HepG2 (cell line): ENCODE data around the gene PSMA4. TPM values are rescaled to one million over a fixed set of nuclear protein-coding genes. Genes with fewer than 3 reads are reported as not detected.
A peak's percentile ranks its signal among the peaks of the same experiment; 100 is the strongest.

Experiments used
- CBX5 ChIP-seq: sonication (generic); formaldehyde crosslinking; IDR thresholded peaks from 2 replicates; pipeline ENCODE4 v1.4.0; 2020; ENCODE audit warnings: missing genetic modification reagents, borderline replicate concordance
- CC2D1A ChIP-seq: sonication (generic); formaldehyde crosslinking; IDR thresholded peaks from 2 replicates; pipeline ENCODE4 v1.8.1; 2023; ENCODE audit warnings: mild to moderate bottlenecking, missing genetic modification reagents
- CEBPG ChIP-seq: IDR thresholded peaks from 2 replicates; pipeline ENCODE4 v1.6.1; 2016
- GATA4 ChIP-seq: sonication (generic); IDR thresholded peaks from 2 replicates; pipeline ENCODE4 v1.6.1; 2016; ENCODE audit warnings: antibody characterized with exemption, low read depth, borderline replicate concordance
- GATAD1 ChIP-seq: IDR thresholded peaks from 2 replicates; pipeline ENCODE4 v1.6.1; 2016; ENCODE audit warnings: missing genetic modification reagents, missing compliant biosample characterization
- HNRNPL ChIP-seq: fragments of 200-400 bp; formaldehyde crosslinking; IDR thresholded peaks from 2 replicates; pipeline ENCODE4 v1.6.1; 2017; ENCODE audit warnings: mild to moderate bottlenecking, low read depth, low read length
- HOMEZ ChIP-seq: IDR thresholded peaks from 2 replicates; pipeline ENCODE4 v1.6.1; 2016; ENCODE audit warnings: low read depth
- IRF2 ChIP-seq: IDR thresholded peaks from 2 replicates; pipeline ENCODE4 v1.6.1; 2018; ENCODE audit warnings: missing genetic modification reagents, missing compliant biosample characterization
- KDM2A ChIP-seq: sonication (generic); formaldehyde crosslinking; IDR thresholded peaks from 2 replicates; pipeline ENCODE4 v1.4.0; 2020; ENCODE audit warnings: low read depth, missing genetic modification reagents, borderline replicate concordance
- KLF11 ChIP-seq: IDR thresholded peaks from 2 replicates; pipeline ENCODE4 v1.6.1; 2016; ENCODE audit warnings: missing compliant biosample characterization
- KLF12 ChIP-seq: sonication (generic); formaldehyde crosslinking; IDR thresholded peaks from 2 replicates; pipeline ENCODE4 v1.4.0; 2020; ENCODE audit warnings: missing genetic modification reagents, borderline replicate concordance
- NFRKB ChIP-seq: fragments of 450-650 bp; IDR thresholded peaks from 2 replicates; pipeline ENCODE4 v1.6.1; 2017
- PATZ1 ChIP-seq: sonication (generic); formaldehyde crosslinking; IDR thresholded peaks from 2 replicates; pipeline ENCODE4 v1.4.0; 2020; ENCODE audit warnings: missing genetic modification reagents
- PCBP1 ChIP-seq: fragments of 200-400 bp; formaldehyde crosslinking; IDR thresholded peaks from 2 replicates; pipeline ENCODE4 v1.6.1; 2017; ENCODE audit warnings: mild to moderate bottlenecking, low read depth, low read length, borderline replicate concordance
- REXO4 ChIP-seq: sonication (generic); formaldehyde crosslinking; IDR thresholded peaks from 2 replicates; pipeline ENCODE4 v1.8.0; 2022; ENCODE audit warnings: missing genetic modification reagents, mild to moderate bottlenecking, borderline replicate concordance
- SMARCC2 ChIP-seq: fragments of 450-650 bp; IDR thresholded peaks from 2 replicates; pipeline ENCODE4 v1.6.1; 2017; ENCODE audit warnings: antibody characterized with exemption, mild to moderate bottlenecking
- SRY ChIP-seq: sonication (generic); formaldehyde crosslinking; IDR thresholded peaks from 2 replicates; pipeline ENCODE4 v1.8.0; 2022; ENCODE audit warnings: mild to moderate bottlenecking, missing genetic modification reagents
- TBX3 ChIP-seq: fragments of 450-650 bp; IDR thresholded peaks from 2 replicates; pipeline ENCODE4 v1.6.1; 2017; ENCODE audit warnings: antibody characterized with exemption, mild to moderate bottlenecking, inconsistent platforms, borderline replicate concordance
- ZNF543 ChIP-seq: sonication (generic); formaldehyde crosslinking; IDR thresholded peaks from 2 replicates; pipeline ENCODE4 v1.4.0; 2020; ENCODE audit warnings: mild to moderate bottlenecking, missing genetic modification reagents
- ZNF691 ChIP-seq: sonication (generic); formaldehyde crosslinking; IDR thresholded peaks from 2 replicates; pipeline ENCODE4 v1.4.0; 2020; ENCODE audit warnings: missing genetic modification reagents, low read depth, mild to moderate bottlenecking, borderline replicate concordance
- ZNF737 ChIP-seq: sonication (generic); formaldehyde crosslinking; IDR thresholded peaks from 2 replicates; pipeline ENCODE4 v1.5.0; 2020; ENCODE audit warnings: missing genetic modification reagents, mild to moderate bottlenecking, borderline replicate concordance
- ZNF773 ChIP-seq: sonication (generic); formaldehyde crosslinking; IDR thresholded peaks from 2 replicates; pipeline ENCODE4 v1.4.0; 2020; ENCODE audit warnings: missing genetic modification reagents, borderline replicate concordance
- polyA plus RNA-seq, 8 experiments: library from polyadenylated mRNA; depleted of rRNA in 3 of 8; stranded (reverse) in 7 of 8; unstranded in 1 of 8; fragments of >200 nt; fragmentation: Illumina TruSeq in 4 of 8; extraction: Trizol in 4 of 8; gene quantifications; 2 replicates each; pipeline versions ENCODE4 v1.2.1 to v1.2.3, GENCODE V29; 2011 to 2016; ENCODE audit warnings: low read depth in 4 of 8, missing spikeins in 1 of 8, mixed read lengths in 1 of 8; ENCODE audit not compliant: insufficient read depth in 1 of 8
- total RNA-seq, 5 experiments: library from RNA; depleted of rRNA; stranded (reverse); fragments of >200 nt; fragmentation: Illumina TruSeq; extraction: Trizol; gene quantifications; 2 replicates each; pipeline ENCODE4 v1.2.3, GENCODE V29; 2016; ENCODE audit warnings: low read depth in 1 of 5
- TF ChIP-seq, protein P1 (sequence below): sonication (generic); formaldehyde crosslinking; IDR thresholded peaks from 2 replicates; pipeline ENCODE4 v1.5.1; 2020; ENCODE audit warnings: missing genetic modification reagents, mild to moderate bottlenecking, borderline replicate concordance
- TF ChIP-seq, protein P2 (sequence below): sonication (generic); formaldehyde crosslinking; IDR thresholded peaks from 2 replicates; pipeline ENCODE4 v1.4.0; 2020; ENCODE audit warnings: missing genetic modification reagents

The PSMA4 gene
- total and polyA plus RNA-seq, 2 of the 13 experiments (the other 11 are each of a cell fraction or from before 2014, with no cell fraction given), result 202 to 404 TPM

DNA sequence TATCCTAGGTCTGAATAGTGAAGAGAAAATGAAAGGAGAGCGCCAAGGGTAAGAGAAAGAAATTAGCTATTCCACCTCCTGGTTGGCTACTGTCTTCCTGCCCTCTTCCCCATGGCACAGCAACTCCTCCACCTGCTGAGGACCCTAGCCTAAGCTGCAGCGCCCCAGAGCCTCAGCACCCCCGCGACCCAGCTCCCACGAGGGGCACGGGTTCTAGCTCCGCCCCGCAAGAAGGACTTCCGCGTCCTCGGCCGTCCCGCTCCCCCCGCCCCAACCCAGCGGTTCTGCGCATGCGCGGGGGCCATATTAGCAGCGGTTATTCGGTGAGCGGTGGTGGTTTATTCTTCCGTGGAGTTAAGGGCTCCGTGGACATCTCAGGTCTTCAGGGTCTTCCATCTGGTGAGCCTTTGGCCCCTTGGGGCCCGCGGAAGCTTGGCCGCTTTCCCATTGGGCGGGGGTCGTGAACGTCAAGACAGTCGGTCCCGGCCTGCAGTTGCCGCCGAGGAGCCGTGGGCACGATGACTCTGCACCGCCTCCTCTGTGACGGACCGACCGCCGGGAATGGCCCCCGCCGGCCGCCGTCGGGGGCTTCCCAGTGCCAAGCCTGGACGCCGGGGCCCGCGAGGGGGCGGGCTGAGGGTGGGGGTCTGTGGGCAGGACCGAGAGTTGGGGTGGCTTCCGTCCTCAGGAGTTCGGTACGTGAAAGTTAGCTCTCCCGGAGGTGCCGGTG is at the start of gene PSMA4 (continued):
- TF ChIP-seq KDM2A (peak; percentile 89; the same call in 1 of the 2 replicates), CBX5 (CRISPR knock-in tag) (no peak), ZNF737 (no peak), ZNF543 (CRISPR knock-in tag) (0 out of 2 replicates have a peak, but pooled peaks have one; percentile 8), IRF2 (CRISPR knock-in tag) (no peak), HOMEZ (no peak), GATA4 (peak; percentile 28; the same call in 1 of the 2 replicates), KLF11 (no peak), PATZ1 (CRISPR knock-in tag) (peak; percentile 84), GATAD1 (CRISPR knock-in tag) (peak; percentile 76), SRY (no peak), TBX3 (no peak), REXO4 (no peak), ZNF691 (no peak; the same call in 1 of the 2 replicates), KLF12 (CRISPR knock-in tag) (no peak), NFRKB (no peak), CC2D1A (CRISPR knock-in tag) (no peak; the same call in 1 of the 2 replicates), HNRNPL (peak; percentile 68; the same call in 1 of the 2 replicates), PCBP1 (no peak), SMARCC2 (no peak), CEBPG (no peak), ZNF773 (CRISPR knock-in tag) (no peak)
- TF ChIP-seq, protein P1, sequence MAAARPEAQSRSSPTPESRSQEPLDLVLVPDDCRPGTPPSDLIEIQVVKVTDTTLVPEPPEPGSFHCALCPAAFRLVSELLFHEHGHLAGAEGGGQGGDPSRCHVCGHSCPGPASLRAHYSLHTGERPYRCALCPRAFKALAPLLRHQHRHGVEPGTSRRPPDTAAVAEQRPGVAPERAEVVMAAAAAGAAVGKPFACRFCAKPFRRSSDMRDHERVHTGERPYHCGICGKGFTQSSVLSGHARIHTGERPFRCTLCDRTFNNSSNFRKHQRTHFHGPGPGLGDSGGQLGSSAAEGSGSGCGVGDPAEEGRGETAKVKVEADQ (CRISPR knock-in tag), result no peak
- TF ChIP-seq, protein P2, sequence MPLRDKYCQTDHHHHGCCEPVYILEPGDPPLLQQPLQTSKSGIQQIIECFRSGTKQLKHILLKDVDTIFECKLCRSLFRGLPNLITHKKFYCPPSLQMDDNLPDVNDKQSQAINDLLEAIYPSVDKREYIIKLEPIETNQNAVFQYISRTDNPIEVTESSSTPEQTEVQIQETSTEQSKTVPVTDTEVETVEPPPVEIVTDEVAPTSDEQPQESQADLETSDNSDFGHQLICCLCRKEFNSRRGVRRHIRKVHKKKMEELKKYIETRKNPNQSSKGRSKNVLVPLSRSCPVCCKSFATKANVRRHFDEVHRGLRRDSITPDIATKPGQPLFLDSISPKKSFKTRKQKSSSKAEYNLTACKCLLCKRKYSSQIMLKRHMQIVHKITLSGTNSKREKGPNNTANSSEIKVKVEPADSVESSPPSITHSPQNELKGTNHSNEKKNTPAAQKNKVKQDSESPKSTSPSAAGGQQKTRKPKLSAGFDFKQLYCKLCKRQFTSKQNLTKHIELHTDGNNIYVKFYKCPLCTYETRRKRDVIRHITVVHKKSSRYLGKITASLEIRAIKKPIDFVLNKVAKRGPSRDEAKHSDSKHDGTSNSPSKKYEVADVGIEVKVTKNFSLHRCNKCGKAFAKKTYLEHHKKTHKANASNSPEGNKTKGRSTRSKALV (CRISPR knock-in tag), result no peak
